HepG2 (cell line): ENCODE measurements around the gene ORC1. TPM values are rescaled to one million over a fixed set of nuclear protein-coding genes. Genes with fewer than 3 reads are reported as not detected.

Source experiments
- AHR ChIP-seq: IDR thresholded peaks from 2 replicates; pipeline ENCODE4 v1.6.1; 2018; ENCODE audit warnings: missing genetic modification reagents, missing compliant biosample characterization
- CENPT ChIP-seq: sonication (generic); formaldehyde crosslinking; IDR thresholded peaks from 2 replicates; pipeline ENCODE4 v1.8.0; 2022; ENCODE audit warnings: low read depth, mild to moderate bottlenecking, moderate library complexity, missing genetic modification reagents
- FOSL2 ChIP-seq: sonication (generic); formaldehyde crosslinking; IDR thresholded peaks from 2 replicates; pipeline ENCODE4 v1.4.0; 2020; ENCODE audit warnings: missing genetic modification reagents
- GPN1 ChIP-seq: sonication (generic); formaldehyde crosslinking; IDR thresholded peaks from 2 replicates; pipeline ENCODE4 v1.5.1; 2020; ENCODE audit warnings: missing genetic modification reagents, borderline replicate concordance
- HNRNPH1 ChIP-seq: fragments of 200-400 bp; formaldehyde crosslinking; optimal IDR thresholded peaks from 2 replicates; pipeline ENCODE3; 2017; ENCODE audit warnings: mild to moderate bottlenecking, low read depth, low read length
- SRSF4 ChIP-seq: fragments of 200-400 bp; formaldehyde crosslinking; IDR thresholded peaks from one replicate; pipeline ENCODE4 v1.6.1; 2018; ENCODE audit warnings: mild to moderate bottlenecking, low read depth, low read length, moderate library complexity; ENCODE audit not compliant: poor library complexity, severe bottlenecking
- TAF15 ChIP-seq: fragments of 200-400 bp; formaldehyde crosslinking; IDR thresholded peaks from one replicate; pipeline ENCODE4 v1.6.1; 2018; ENCODE audit warnings: mild to moderate bottlenecking, low read depth, low read length; ENCODE audit not compliant: poor library complexity, severe bottlenecking
- ZNF446 ChIP-seq: sonication (generic); formaldehyde crosslinking; IDR thresholded peaks from 2 replicates; pipeline ENCODE4 v1.5.0; 2020; ENCODE audit warnings: mild to moderate bottlenecking, missing genetic modification reagents
- ZNF570 ChIP-seq: sonication (generic); formaldehyde crosslinking; IDR thresholded peaks from 2 replicates; pipeline ENCODE4 v1.4.0; 2020; ENCODE audit warnings: mild to moderate bottlenecking, missing genetic modification reagents, borderline replicate concordance
- ZNF616 ChIP-seq: sonication (generic); formaldehyde crosslinking; IDR thresholded peaks from 2 replicates; pipeline ENCODE4 v1.5.0; 2020; ENCODE audit warnings: low read depth, mild to moderate bottlenecking, missing genetic modification reagents
- ZNF75D ChIP-seq: sonication (generic); formaldehyde crosslinking; IDR thresholded peaks from 2 replicates; pipeline ENCODE4 v1.8.1; 2023; ENCODE audit warnings: missing genetic modification reagents, mild to moderate bottlenecking, borderline replicate concordance
- polyA plus RNA-seq, 8 experiments: library from polyadenylated mRNA; depleted of rRNA in 3 of 8; stranded (reverse) in 7 of 8; unstranded in 1 of 8; fragments of >200 nt; fragmentation: Illumina TruSeq in 4 of 8; extraction: Trizol in 4 of 8; gene quantifications; 2 replicates each; pipeline versions ENCODE4 v1.2.1 to v1.2.3, GENCODE V29; 2011 to 2016; ENCODE audit warnings: low read depth in 4 of 8, missing spikeins in 1 of 8, mixed read lengths in 1 of 8; ENCODE audit not compliant: insufficient read depth in 1 of 8
- total RNA-seq, 5 experiments: library from RNA; depleted of rRNA; stranded (reverse); fragments of >200 nt; fragmentation: Illumina TruSeq; extraction: Trizol; gene quantifications; 2 replicates each; pipeline ENCODE4 v1.2.3, GENCODE V29; 2016; ENCODE audit warnings: low read depth in 1 of 5
- TF ChIP-seq, protein P1 (sequence below): IDR thresholded peaks from 2 replicates; pipeline ENCODE4 v1.6.1; 2016
- TF ChIP-seq, protein P2 (sequence below): IDR thresholded peaks from 2 replicates; pipeline ENCODE4 v1.6.1; 2016; ENCODE audit warnings: low read depth, borderline replicate concordance
- TF ChIP-seq, protein P3 (sequence below): sonication (generic); formaldehyde crosslinking; IDR thresholded peaks from 2 replicates; pipeline ENCODE4 v1.5.0; 2020; ENCODE audit warnings: missing genetic modification reagents
- TF ChIP-seq, protein P4 (sequence below): sonication (generic); formaldehyde crosslinking; IDR thresholded peaks from 2 replicates; pipeline ENCODE4 v1.4.0; 2020; ENCODE audit warnings: mild to moderate bottlenecking, low read depth, missing genetic modification reagents
- TF ChIP-seq, protein P5 (sequence below): sonication (generic); formaldehyde crosslinking; IDR thresholded peaks from 2 replicates; pipeline ENCODE4 v1.8.0; 2022; ENCODE audit warnings: missing genetic modification reagents, mild to moderate bottlenecking, borderline replicate concordance
- TF ChIP-seq, protein P6 (sequence below): sonication (generic); formaldehyde crosslinking; IDR thresholded peaks from 2 replicates; pipeline ENCODE4 v1.4.0; 2020; ENCODE audit warnings: missing genetic modification reagents, mild to moderate bottlenecking, borderline replicate concordance
- TF ChIP-seq, protein P7 (sequence below): sonication (generic); formaldehyde crosslinking; IDR thresholded peaks from 2 replicates; pipeline ENCODE4 v1.5.1; 2020; ENCODE audit warnings: missing genetic modification reagents, mild to moderate bottlenecking, borderline replicate concordance

The ORC1 gene
- total and polyA plus RNA-seq, 2 of the 13 experiments (the other 11 are each of a cell fraction or from before 2014, with no cell fraction given) = 7.0 to 23.5 TPM

DNA sequence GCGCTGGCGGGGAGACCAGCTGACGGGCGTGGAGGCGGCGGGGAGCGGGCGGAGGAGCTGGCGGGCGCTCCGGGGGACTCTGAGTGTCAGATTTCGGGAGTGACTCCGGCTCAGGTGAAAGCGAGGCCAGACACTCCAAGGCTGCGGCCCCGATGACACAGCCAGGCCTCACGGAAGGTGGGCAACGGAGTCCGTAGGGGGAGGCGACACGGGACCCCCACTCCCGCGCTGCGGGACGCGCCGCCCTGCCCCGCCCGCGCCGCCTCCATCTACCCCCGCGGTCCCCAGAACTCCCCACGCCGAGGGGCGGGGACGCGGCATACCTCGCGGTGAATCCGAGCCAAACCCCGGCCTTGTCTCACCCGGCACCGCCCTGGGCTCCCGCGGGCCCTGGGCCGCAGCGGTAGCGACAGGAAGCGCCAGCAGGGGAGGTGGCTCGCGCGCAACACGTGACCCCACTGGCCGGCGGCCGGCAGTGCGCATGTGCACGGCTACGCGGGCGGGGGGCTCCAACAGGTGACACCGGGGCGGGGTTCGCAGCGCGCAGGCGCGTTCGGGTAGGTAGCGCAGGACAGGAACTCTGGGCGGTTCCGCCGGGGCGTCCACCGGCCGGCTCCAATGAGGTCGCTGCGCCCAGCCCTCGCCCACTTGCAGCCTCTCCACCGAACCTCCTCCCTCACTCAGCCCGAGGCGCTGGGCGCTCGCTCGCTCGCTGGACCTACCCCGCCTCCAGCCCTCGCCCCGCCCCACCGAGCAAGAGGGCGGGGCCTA lies 38.3 kb downstream of the ORC1 start, which contains the start of gene CC2D1B (continued):
- TF ChIP-seq ZNF616 (CRISPR knock-in tag) (no peak), AHR (CRISPR knock-in tag) (no peak; the same call in 1 of the 2 replicates), CENPT (no peak), SRSF4 (no peak), ZNF570 (CRISPR knock-in tag) (0 out of 2 replicates have a peak, but pooled peaks have one; percentile 49), FOSL2 (peak; percentile 25; the same call in 1 of the 2 replicates), GPN1 (no peak), ZNF446 (0 out of 2 replicates have a peak, but pooled peaks have one; percentile 23), ZNF75D (CRISPR knock-in tag) (no peak), TAF15 (no peak), HNRNPH1 (no peak)
- TF ChIP-seq, protein P1, sequence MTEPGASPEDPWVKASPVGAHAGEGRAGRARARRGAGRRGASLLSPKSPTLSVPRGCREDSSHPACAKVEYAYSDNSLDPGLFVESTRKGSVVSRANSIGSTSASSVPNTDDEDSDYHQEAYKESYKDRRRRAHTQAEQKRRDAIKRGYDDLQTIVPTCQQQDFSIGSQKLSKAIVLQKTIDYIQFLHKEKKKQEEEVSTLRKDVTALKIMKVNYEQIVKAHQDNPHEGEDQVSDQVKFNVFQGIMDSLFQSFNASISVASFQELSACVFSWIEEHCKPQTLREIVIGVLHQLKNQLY (CRISPR knock-in tag) = peak; percentile 65; the same call in 1 of the 2 replicates
- TF ChIP-seq, protein P2, sequence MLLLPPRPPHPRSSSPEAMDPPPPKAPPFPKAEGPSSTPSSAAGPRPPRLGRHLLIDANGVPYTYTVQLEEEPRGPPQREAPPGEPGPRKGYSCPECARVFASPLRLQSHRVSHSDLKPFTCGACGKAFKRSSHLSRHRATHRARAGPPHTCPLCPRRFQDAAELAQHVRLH = no peak
- TF ChIP-seq, protein P3, sequence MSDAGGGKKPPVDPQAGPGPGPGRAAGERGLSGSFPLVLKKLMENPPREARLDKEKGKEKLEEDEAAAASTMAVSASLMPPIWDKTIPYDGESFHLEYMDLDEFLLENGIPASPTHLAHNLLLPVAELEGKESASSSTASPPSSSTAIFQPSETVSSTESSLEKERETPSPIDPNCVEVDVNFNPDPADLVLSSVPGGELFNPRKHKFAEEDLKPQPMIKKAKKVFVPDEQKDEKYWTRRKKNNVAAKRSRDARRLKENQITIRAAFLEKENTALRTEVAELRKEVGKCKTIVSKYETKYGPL (CRISPR knock-in tag) = peak; percentile 78; the same call in 1 of the 2 replicates
- TF ChIP-seq, protein P4, sequence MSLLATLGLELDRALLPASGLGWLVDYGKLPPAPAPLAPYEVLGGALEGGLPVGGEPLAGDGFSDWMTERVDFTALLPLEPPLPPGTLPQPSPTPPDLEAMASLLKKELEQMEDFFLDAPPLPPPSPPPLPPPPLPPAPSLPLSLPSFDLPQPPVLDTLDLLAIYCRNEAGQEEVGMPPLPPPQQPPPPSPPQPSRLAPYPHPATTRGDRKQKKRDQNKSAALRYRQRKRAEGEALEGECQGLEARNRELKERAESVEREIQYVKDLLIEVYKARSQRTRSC (CRISPR knock-in tag) = no peak
- TF ChIP-seq, protein P5, sequence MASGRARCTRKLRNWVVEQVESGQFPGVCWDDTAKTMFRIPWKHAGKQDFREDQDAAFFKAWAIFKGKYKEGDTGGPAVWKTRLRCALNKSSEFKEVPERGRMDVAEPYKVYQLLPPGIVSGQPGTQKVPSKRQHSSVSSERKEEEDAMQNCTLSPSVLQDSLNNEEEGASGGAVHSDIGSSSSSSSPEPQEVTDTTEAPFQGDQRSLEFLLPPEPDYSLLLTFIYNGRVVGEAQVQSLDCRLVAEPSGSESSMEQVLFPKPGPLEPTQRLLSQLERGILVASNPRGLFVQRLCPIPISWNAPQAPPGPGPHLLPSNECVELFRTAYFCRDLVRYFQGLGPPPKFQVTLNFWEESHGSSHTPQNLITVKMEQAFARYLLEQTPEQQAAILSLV (CRISPR knock-in tag) = peak; percentile 77; the same call in 1 of the 2 replicates
- TF ChIP-seq, protein P6, sequence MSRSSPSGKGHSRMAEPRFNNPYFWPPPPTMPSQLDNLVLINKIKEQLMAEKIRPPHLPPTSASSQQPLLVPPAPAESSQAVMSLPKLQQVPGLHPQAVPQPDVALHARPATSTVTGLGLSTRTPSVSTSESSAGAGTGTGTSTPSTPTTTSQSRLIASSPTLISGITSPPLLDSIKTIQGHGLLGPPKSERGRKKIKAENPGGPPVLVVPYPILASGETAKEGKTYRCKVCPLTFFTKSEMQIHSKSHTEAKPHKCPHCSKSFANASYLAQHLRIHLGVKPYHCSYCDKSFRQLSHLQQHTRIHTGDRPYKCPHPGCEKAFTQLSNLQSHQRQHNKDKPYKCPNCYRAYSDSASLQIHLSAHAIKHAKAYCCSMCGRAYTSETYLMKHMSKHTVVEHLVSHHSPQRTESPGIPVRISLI (CRISPR knock-in tag) = no peak; the same call in 1 of the 2 replicates
- TF ChIP-seq, protein P7, sequence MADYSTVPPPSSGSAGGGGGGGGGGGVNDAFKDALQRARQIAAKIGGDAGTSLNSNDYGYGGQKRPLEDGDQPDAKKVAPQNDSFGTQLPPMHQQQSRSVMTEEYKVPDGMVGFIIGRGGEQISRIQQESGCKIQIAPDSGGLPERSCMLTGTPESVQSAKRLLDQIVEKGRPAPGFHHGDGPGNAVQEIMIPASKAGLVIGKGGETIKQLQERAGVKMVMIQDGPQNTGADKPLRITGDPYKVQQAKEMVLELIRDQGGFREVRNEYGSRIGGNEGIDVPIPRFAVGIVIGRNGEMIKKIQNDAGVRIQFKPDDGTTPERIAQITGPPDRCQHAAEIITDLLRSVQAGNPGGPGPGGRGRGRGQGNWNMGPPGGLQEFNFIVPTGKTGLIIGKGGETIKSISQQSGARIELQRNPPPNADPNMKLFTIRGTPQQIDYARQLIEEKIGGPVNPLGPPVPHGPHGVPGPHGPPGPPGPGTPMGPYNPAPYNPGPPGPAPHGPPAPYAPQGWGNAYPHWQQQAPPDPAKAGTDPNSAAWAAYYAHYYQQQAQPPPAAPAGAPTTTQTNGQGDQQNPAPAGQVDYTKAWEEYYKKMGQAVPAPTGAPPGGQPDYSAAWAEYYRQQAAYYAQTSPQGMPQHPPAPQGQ = no peak
